HG03521 (cell line): ENCODE measurements around the gene CCDC88C.
"Not testable (repeated sequence)": the region's sequence is repeated elsewhere in the genome, so short reads cannot be mapped to it uniquely, and the experiment has no call there.

Source experiments
- ATAC-seq: cut with Tn5 transposase; IDR thresholded peaks from one replicate; pipeline ENCODE4 v1.9.1; 2021; ENCODE audit warnings: mild to moderate bottlenecking, moderate library complexity; ENCODE audit not compliant: unreplicated experiment

CCDC88C gene

DNA sequence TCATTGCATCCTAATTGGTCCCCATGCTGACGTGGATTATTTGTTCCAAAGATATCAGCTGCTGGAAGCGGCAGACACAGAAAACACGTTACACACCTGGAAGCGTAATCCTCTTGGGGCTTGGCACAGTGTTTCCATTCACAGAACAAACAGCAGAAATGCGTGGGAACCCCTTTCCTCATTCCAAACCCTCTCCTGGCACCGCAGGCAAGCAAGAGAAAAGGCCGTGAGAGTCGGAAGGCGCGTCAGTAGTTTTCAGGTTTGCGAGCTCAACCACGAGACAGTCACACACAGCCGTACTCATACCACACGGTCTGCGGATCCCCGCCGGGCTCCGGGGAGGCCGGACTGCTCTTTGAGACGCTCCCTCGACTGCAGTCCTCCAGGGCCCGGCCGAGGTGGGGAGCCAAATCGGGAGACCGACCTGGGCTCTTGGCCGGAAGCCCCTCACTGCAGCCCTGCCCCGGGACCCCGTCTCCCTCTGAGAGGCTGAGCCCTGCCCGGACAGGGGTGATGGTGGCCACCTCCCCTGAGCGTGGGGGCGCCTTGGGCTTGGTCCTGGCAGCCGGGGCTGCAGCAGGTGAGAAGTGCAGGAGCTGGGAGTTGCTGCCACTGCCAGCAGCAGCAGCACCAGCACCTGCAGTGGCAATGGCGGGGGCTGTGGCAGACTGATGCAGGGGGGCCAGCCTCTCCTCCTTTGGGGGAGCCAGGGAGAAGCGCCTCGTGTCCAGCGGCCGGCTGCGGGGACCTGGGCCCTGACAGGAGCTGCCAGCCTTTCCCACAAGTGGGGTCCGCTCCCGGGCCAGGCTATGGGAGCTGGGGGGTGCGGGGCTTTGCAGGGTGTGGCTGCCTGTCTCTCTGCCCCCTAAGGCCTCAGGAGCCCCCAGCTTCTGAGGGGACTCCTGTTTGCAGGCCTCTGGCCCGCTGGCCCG, 145.0 kb downstream of the CCDC88C start:
- ATAC-seq, result no peak

DNA sequence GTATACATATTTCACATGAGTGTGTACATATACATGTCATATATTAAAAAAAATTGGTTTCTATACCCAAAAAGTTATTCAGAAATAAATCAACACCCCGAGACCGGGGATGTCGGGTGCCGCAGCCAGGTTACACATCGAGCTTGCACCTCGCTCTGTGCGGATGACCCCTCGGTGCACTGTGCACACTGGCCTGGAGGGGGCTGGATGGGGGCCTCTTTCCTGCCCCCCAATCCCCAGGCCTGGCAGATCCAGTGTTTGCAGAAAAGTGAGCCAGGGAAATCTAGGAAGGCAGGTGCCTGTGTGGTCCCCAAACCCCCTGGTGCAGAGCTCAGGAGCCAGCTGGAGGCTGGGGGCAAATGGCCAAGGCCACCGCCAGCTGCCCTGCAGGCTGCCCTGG, 146.0 kb downstream of the CCDC88C start:
- no peak for ATAC-seq

DNA sequence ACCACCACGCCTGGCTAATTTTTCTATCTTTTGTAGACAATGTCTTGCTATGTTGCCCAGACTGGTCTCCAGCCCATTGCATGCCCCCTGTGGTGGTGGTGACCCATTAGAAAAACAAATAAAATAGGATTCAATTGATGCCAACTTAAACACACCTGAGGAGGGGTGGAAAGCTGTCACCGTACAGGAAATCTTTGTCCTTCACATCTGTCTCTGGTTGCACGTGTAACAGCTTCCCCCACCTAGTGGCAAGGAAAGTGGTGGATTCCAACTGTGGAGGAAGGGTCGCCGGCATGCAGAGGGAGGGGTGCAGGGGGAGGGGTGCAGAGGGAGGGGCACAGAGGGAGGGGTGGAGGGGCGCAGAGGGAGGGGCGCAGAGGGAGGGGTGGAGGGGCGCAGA, 147.0 kb downstream of the CCDC88C start:
- no peak for ATAC-seq

DNA sequence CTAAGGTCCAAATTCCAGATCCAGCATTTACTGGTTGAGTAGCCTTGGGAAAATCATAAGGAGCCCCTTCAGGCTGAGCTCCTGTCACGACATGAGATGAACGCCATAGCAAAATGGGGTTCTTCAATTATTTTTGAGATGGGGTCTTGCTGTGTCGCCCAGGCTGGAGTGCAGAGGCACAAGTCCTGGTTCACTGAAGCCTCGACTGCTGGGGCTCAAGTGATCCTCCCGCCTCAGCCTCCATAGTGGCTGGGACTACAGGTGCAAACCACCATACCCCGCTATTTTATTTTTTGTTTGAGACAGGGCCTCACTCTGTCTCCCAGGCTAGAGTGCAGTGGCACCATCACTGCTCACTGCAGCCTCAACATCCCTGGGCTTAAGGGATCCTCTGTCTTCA, 147.4 kb downstream of the CCDC88C start:
- ATAC-seq, result no peak

DNA sequence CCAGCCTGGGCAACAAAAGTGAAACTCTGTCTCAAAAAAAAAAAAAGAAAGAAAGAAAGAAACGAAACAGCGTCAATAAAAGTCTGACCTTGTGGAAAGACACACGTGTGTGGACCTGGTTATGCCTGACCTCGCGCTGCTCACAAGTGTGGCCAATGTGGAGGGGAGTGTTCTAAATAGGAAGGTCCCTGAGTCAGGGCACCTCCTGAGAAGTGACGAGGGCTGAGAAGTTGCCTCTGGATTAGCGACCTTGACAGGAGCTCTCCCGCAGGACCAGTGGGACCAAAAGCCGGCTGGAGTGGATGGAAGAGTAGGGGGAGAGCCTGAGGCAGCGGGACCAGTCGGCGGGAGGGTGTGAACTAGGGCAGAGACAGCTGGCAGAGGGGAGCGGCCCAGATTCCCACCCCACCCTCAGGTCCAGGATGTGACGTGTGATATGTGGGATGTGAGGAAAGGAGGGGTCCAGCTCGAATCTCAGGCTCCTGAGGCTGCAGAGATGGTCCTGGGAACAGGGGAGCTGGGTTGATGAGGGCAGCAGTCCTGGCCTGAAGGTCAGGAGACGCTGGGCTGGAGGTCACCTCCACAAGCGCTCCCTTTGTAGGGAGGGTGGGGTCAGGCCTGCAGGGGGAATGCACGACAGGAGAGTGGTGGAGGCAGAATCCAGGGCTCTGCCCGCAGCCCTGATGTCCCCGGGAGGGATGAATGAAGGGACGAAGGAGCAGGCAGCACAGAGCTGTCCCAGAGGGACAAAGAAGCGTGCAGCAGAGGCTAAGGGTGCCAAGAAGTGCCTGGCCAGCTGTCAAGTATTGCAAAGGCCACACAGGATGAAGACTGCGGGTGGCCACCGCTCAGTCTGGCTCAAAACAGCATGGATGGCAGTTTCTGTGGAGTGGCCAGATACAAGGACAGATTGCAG, 148.3 kb downstream of the CCDC88C start:
- no peak for ATAC-seq

DNA sequence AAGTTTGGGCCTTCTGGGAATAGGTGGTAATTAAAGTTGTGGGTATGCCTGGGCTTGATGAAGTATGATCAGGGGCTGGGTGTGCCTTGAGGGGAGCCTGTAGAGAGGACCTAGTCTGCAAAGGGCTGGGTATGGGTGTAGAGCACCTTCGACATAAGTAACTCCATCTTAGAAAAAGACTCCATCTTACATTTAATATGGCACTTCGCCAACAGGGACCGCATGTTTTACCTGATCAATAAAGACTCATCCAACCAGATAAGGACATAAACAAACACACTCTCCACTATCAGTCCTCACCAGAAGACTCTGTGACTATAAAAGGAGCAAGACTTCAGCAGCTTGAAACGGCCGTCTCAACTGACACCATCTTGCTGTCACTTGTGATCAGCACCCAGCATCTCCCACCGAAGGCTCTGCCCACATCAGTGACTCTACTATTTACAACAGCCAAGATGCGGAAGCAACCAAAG, 149.6 kb downstream of the CCDC88C start:
- no peak for ATAC-seq

DNA sequence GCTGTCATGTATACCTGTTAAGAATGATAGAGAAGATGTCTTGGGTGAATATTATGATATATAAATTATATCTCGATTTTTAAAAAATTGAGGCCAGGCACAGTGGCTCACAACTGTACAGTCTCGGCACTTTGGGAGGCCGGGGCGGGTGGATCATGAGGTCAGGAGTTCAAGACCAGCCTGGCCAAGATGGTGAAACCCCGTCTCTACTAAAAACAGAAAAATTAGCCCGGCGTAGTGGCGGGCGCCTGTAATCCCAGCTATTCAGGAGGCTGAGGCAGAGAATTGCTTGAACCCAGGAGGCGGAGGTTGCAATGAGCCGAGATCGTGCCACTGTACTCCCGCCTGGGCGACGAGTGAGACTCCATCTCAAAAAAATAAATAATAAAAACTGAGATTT, 151.3 kb downstream of the CCDC88C start:
- ATAC-seq, result not testable (repeated sequence)

DNA sequence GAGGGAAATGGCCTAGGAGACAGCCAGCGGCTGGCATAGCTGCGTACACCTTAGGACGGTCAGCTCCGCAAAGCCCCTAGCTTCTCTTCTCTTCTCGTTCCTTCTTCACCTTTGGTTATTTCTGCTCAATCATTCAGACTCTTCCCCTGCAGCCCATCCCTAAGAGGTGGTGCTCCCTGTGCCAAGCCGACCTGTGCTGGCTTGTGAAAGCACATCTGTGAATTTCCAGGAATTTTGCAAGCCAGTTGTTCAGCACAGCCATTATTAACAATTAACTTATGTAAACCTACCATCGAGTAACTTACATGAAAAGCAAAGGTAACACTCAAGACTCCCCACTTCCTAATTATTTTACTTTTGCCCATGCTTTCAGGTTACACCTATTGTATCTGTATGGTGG, 152.2 kb downstream of the CCDC88C start:
- ATAC-seq, result no peak

DNA sequence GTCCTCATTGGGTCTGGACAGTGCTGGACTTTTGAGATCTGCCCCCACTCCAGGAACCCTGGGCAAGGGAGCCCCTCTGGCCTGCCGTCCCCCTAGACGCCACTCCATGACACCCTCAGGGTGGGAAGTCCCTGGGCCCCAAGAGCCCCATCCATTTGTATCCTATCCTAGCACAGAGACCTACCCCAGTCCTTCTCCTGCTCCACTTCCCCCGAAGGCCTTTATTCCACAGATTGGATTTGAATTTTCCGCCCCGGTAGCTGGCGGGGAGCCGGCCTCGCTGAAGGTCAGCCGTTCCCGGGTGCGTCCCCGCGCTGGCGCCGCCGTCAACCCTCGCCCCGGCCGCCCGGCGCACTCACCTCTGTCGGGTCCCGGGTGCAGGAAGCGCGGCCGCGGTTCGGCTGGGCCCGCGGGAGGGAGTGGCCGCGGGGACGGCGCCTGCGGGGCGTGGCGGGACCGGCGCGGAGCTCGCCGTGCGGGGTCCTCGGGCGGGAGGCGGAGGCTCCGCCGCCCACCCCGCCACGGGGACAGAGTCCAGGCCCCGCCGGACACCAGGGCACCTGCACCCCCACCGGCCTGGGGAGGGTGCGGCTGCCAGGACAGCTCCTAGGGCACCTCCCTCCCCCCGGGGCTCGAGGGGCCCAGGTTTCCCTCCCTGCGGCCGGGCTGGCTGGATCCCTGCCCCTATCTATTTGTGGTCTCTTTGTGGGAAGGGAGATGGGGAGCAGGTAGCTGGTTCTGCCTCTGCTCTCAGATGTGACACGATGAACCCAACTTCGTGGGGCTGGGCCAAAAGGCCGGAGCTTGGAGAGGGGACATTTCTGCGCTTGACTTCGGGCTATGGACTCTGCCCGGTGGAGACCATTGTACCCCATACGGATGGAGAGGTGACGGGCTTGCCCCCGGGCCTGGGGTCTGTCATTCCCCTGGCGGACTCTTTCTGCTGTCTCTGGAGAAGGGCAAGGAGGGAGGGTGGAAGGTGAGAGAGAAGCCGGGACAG, 153.2 kb downstream of the CCDC88C start:
- no peak for ATAC-seq

DNA sequence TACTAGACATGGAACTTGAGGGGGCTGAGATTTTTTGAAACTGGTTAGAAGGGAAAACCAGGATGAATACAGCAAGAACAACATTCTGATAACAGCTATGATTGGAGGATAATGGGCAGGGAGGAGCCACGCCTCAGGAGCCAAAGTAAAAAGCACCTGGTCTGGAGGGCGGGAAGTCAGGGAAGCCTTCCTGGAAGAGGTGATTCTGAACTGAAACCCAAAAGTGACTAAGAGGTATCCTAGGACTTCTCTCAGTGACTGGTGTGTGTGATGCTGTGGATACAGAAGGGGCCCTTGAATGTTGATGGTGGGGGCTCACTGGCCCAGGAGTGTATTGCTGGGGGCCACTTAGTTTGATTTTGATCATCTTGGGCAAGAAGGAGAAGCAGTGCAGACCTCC, 154.3 kb downstream of the CCDC88C start:
- no peak for ATAC-seq

DNA sequence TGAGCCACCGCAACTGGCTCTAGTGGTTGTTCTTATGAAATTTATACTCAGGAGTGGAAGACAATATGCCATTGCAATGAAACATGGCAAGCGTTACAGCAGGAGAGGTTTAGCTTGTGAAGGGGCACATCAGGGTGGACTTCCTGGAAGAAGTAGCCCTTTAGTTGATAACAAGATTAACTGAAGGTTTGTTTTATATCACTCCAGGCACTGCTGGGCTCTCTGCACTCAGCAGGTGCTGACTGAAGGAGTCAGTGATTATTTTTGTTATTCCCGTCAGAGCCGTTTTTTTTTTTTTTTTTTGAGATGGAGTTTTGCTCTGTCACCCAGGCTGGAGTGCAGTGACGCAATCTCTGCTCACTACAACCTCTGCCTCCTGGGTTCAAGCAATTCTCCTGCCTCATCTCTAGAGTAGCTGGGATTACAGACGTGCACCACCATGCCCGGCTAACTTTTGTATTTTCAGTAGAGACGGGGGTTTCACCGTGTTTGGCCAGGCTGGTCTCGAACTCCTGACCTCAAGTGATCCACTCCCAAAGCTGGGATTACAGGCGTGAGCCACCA, 155.6 kb downstream of the CCDC88C start:
- no peak for ATAC-seq

DNA sequence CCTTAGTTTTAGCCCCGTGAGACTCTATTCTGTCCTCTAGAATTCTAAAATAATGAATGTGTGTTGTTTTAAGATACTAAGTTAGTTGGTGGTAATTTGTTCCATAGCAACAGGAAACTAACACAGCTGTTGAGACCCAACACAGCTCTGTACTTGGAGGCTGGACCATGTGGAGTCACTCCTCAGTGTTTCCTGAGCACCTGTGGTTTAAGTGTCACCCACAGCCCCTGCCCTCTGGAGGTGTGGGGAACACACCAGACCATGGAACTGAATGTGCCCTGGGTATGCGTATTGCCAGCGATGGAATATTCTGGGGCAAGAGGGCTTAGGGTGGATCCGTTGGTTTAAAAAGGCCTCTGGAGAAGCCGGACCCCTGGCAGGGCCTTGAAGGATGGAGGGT, 156.5 kb downstream of the CCDC88C start:
- ATAC-seq, result no peak

DNA sequence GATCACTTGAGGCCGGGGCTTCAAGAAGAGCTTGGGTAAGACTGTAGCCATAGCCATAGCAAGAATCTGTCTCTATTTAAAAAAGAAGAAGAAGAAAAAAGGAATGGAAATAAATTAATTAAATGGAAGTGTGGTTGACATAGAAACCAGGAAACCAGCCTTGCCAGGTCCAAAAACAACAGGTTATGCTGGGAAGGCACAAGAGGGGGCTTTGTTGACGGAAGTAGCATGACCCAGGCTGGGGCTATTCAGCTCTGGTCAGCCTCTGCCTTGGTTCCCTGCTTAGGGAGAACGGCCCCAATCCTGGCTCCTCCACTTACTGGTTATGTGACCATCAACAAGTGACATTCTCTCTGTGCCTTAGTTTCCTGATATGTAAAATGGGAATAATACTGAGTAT, 158.7 kb downstream of the CCDC88C start:
- no peak for ATAC-seq

DNA sequence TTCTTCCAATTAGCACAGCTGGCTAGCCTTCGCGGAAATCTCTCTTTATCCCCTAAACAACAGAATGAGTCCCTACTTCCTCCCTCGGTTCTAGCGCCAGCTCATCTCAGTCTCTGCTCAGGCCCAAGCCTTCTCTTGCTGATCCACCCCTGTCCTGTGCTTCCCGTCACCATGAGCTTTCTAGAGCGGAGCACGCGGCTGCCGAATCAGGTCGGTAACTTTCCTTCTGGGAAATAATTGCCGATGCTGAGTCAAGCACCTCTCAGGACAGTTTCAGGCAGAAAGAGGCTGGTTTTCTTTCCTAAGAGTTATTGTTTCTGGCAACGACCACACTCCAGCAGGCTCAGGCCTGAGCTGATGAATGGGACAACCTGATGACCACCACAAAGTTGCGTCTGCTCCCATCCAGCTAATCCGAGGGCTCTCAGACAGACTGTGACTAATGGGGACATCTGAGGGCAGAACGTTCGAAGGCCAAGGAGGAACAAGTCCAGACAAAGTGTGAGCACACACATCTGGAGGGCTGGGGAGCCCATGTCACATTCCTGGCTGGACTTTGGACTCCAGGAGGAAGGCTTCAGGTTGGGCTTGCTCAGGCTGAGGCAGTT, 159.5 kb downstream of the CCDC88C start:
- no peak for ATAC-seq

DNA sequence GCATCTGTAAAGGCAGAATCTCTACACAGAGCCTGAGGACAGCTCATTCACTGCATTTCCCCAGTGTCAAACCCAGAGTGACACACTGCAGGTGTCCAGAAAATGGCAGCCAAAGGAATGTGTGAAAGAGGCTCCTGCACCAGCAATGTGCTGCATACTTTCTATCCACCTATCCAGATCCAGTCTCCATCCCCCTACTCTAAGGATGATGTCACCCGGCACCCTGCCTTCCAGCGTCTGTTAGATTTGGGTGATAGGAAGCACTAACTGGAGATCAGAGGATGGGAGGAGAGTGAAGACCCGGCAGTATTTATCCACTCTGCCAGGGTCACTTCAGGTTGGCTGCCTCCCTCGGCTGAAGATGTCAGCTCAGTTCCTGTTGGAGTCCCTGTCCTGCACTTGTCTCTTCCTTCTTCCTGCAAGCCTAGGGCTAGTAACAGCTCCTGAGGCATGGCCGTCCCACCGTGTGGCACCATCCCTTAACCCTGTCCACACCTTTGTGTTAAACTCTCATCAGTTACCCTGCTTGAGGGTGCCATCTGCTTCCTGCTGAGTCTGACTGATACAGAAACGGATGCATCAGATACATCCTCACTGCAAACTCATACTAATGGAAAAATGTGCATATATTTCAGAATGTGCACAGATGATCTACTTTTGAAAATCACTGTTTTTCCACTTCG, 160.2 kb downstream of the CCDC88C start:
- ATAC-seq, result no peak

DNA sequence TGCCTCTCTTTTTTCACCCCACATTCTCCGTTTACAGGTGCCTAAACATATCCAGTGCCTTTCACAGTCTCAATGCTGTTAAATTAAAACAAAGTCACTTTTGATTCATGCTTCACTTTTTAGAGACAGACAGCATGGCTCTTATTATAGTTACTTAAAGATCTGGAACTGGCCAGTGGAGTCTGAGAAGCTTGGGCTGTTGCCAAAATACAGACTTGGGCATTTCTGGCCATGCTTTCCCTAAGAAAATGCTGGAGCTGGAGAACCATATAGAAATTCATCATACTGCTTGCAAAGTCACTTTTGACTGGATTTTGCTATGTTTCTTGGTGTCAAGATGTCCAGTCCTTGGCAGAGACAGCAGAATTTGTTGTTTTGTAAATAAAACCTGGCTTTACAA, 161.0 kb downstream of the CCDC88C start:
- ATAC-seq, result no peak

DNA sequence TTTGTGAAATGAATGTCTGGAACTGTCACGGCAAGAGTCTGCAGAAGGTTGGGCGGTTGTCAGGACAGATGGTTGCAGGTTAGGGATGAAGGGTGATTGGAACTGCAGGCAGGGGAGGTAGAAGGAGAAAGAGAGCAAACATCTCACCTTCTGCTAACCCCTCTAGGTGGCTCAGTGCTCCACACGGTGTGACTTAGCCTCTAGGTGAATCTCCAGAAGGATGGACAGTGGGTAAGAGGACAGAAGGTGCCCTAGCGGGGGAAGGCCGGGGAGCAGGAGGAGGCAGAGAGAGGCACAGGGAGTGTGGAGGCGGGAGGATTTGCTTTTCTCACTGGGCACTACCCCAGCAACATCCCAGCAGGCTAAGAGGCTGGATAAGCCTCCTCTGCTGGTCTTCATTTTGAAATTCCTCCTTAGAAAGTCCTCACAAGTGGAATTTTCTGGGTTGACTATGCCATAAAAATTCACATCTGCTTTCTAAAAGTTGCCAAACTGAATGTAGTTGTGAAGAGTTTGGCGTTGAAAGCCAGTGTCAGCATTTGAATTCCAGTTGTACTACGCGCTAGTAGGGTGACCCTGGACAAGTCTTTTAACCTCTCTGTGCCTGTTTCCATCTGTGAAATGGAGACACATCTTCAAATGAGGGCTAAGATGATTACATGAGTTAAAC, 162.5 kb downstream of the CCDC88C start:
- no peak for ATAC-seq

DNA sequence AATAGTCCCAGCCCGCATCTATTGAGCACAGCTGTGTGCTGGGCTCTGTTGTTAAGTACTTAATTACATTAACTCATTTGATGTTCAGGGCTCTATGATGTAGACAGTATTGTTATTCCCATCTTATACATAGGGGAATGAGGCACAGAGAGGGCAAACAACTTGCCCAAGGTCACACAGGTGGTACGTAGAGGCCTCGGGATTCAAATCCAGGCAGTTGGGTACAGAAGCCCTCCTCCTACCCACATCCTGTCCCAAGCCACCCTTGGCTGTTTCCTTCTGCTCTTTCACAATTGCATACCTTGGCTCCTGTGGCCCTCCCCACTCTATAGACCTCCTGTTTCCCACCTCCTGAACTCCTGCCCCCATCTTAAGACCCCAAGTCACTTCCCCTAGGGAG, 163.2 kb downstream of the CCDC88C start:
- ATAC-seq, result no peak
